HL-60 (cell line): ENCODE results near the gene SPATS2.
A peak's percentile ranks its signal among the peaks of the same experiment; 100 is the strongest.

ENCODE experiments used
- DNase-seq, 2 experiments: peaks; one replicate each; pipeline ENCODE4 v3.0.0-alpha.2; 2010 to 2020; ENCODE audit warnings: low read depth in 1 of 2, low spot score in 1 of 2
- H3K27ac ChIP-seq: fragments of 250-450 bp; sonication (Bioruptor Pico); replicated peaks from 2 replicates; pipeline ENCODE4 v1.5.1; 2020; ENCODE audit warnings: mild to moderate bottlenecking, moderate library complexity
- H3K27me3 ChIP-seq: fragments of 250-450 bp; sonication (Bioruptor Pico); 2 replicates; pipeline ENCODE4 v1.5.1; 2021; ENCODE audit warnings: mild to moderate bottlenecking, moderate library complexity; ENCODE audit not compliant: insufficient read depth, poor library complexity, severe bottlenecking
- H3K4me3 ChIP-seq: replicated peaks from 2 replicates; pipeline ENCODE4 v1.5.1; 2011; ENCODE audit warnings: mild to moderate bottlenecking, control low read depth, low read length; ENCODE audit not compliant: insufficient read depth
- CTCF ChIP-seq: IDR thresholded peaks from one replicate; pipeline ENCODE4 v1.5.1; 2011; ENCODE audit warnings: low read length, control low read depth, inconsistent platforms; ENCODE audit not compliant: insufficient read depth
- GABPA ChIP-seq: IDR thresholded peaks from 2 replicates; pipeline ENCODE4 v1.6.1; 2012; ENCODE audit warnings: low read depth
- POLR2AphosphoS5 ChIP-seq: IDR thresholded peaks from 2 replicates; pipeline ENCODE4 v1.6.1; 2012; ENCODE audit warnings: low read depth
- REST ChIP-seq: IDR thresholded peaks from 2 replicates; pipeline ENCODE4 v1.6.1; 2012; ENCODE audit warnings: low read depth; ENCODE audit not compliant: insufficient replicate concordance
- SPI1 ChIP-seq: IDR thresholded peaks from 2 replicates; pipeline ENCODE4 v1.6.1; 2012; ENCODE audit warnings: low read depth, mild to moderate bottlenecking, borderline replicate concordance

The SPATS2 gene

GRCh38 chr12:49342914-49343731 is 24.1 kb upstream of the SPATS2 start:
- H3K4me3 ChIP-seq: peak overlapping the region; percentile 48
- no peak overlapping the region for H3K27ac ChIP-seq
- no peak for TF ChIP-seq POLR2AphosphoS5
- TF ChIP-seq REST: no peak
- no peak for TF ChIP-seq CTCF
- H3K27me3 ChIP-seq: peaks cover 92% of the 10 kb centered on the region
- no peak for DNase-seq

GRCh38 chr12:49344486-49345050 is 22.7 kb upstream of the SPATS2 start:
- no peak for DNase-seq
- TF ChIP-seq POLR2AphosphoS5 (no peak), SPI1 (no peak)
- H3K27me3 ChIP-seq: peaks cover 85% of the 10 kb centered on the region

GRCh38 chr12:49345051-49345824 is 22.0 kb upstream of the SPATS2 start:
- no peak overlapping the region for H3K4me3 ChIP-seq
- no peak for DNase-seq
- TF ChIP-seq REST (no peak), POLR2AphosphoS5 (no peak), SPI1 (no peak), GABPA (no peak), CTCF (no peak)
- H3K27ac ChIP-seq: no peak overlapping the region
- H3K27me3 ChIP-seq: peaks cover 78% of the 10 kb centered on the region

More at GRCh38 chr12:49344486-49345050, 22.7 kb upstream of the SPATS2 start:
- Histone ChIP-seq H3K27ac (no peak overlapping the region), H3K4me3 (no peak overlapping the region)
